ENCODE results near the gene SCFD2. TPM values are rescaled to one million over a fixed set of nuclear protein-coding genes. Genes with fewer than 3 reads are reported as not detected.
A peak's percentile ranks its signal among the peaks of the same experiment; 100 is the strongest.

SCFD2 gene
- total and polyA plus RNA-seq, 7 donors: 5.8 to 13.3 (median 11.2) TPM

DNA sequence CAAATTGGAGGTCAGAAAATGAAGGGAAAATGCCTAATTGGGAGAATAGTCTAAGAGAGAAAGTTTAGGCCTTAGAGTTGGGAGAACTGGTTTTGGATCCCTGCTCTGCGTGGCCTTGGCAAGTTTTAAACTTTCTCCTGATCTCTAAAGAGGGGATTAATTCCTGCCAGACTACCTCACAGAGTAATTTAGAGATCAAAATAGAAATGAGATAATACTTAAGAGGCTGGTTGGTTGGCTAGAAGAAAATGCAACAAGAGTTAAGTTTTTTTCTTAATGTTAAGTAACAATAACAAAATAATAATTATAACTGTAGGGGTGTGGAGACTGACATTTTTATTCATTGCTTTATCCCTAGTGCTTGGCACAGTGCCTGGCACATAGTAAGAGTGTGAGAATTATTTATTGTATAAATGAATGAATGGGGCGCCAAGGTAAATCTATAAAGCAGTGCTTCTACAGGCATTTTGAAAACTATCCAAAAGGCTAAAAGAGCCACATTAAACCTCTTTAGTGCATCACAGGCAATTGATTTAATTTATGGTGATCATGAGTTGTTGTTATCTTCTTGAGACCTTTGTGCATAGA is 343.3 kb downstream of the SCFD2 start:
- no peaks in the 10 kb centered on the region for H3K36me3 ChIP-seq (ENCODE audit: insufficient read depth in 1 of 2, low read depth in 1 of 2)
- TF ChIP-seq, protein P1, sequence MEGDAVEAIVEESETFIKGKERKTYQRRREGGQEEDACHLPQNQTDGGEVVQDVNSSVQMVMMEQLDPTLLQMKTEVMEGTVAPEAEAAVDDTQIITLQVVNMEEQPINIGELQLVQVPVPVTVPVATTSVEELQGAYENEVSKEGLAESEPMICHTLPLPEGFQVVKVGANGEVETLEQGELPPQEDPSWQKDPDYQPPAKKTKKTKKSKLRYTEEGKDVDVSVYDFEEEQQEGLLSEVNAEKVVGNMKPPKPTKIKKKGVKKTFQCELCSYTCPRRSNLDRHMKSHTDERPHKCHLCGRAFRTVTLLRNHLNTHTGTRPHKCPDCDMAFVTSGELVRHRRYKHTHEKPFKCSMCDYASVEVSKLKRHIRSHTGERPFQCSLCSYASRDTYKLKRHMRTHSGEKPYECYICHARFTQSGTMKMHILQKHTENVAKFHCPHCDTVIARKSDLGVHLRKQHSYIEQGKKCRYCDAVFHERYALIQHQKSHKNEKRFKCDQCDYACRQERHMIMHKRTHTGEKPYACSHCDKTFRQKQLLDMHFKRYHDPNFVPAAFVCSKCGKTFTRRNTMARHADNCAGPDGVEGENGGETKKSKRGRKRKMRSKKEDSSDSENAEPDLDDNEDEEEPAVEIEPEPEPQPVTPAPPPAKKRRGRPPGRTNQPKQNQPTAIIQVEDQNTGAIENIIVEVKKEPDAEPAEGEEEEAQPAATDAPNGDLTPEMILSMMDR (IDR thresholded peaks at IDR 0.05): no peak
- peaks cover 34% of the 10 kb centered on the region for H3K4me1 ChIP-seq
- intact Hi-C loops (cut with DNase I): no loop called here
- no peaks in the 10 kb centered on the region for H3K27me3 ChIP-seq (ENCODE audit: insufficient read depth in 3 of 3, low read length in 2 of 3)
- H3K27ac ChIP-seq: peak overlapping the region; percentile 44
- H3K4me3 ChIP-seq: no peak overlapping the region
- WGBS, 3 donors: 56 to 60% (median 58%) methylated on average over 2 of the region's 2 CpGs
- H3K9me3 ChIP-seq: no peaks in the 10 kb centered on the region
- peak in 2 of 4 donors; percentile 54 to 55 for ATAC-seq
- no peak for DNase-seq

DNA sequence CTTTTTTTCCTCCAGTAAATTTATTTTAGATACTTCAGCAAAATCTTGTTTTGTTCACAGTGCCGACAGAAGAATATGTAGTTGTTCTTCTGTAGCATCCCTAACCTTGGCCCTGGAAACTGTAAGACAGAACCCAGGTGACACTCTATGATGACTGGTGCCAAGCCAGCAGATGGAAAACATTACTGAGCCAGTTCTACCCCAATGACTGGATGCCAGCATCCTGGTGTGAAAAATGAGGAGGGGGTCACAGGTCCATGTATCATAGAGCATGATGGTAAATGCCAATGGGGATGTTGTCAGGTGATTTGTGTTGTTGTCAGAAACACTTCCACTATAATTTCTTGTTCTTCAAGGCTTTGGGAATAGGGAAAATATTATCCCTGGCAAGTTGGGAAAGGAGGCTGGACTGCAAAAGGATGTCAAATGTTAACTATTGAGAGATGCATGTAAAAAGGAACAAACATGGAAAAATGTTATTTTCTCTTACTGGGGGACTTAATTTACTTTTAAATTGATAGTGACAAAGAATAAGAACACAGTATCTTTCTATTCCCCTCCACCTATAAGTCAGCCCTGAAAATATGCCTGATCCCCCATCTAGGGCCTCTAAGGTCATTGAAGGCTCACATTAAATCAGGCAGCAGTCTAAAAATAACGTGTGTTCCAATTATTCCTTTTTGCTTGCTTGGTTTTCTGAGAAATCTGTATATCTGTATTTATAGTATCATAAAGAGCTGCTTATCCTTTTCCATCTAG is 343.9 kb downstream of the SCFD2 start:
- Histone ChIP-seq H3K4me1 (peaks cover 34% of the 10 kb centered on the region), H3K27ac (peak overlapping the region; percentile 44), H3K9me3 (no peaks in the 10 kb centered on the region), H3K4me3 (no peak overlapping the region), H3K27me3 (ENCODE audit: insufficient read depth in 3 of 3, low read length in 2 of 3) (no peaks in the 10 kb centered on the region), H3K36me3 (ENCODE audit: insufficient read depth in 1 of 2, low read depth in 1 of 2) (no peaks in the 10 kb centered on the region)
- WGBS, 3 donors: 29 to 59% (median 39%) methylated on average over 2 of the region's 2 CpGs
- TF ChIP-seq, protein P1 (IDR thresholded peaks at IDR 0.05): no peak
- intact Hi-C loops (cut with DNase I): no loop called here
- no peak for DNase-seq
- no peak for ATAC-seq

DNA sequence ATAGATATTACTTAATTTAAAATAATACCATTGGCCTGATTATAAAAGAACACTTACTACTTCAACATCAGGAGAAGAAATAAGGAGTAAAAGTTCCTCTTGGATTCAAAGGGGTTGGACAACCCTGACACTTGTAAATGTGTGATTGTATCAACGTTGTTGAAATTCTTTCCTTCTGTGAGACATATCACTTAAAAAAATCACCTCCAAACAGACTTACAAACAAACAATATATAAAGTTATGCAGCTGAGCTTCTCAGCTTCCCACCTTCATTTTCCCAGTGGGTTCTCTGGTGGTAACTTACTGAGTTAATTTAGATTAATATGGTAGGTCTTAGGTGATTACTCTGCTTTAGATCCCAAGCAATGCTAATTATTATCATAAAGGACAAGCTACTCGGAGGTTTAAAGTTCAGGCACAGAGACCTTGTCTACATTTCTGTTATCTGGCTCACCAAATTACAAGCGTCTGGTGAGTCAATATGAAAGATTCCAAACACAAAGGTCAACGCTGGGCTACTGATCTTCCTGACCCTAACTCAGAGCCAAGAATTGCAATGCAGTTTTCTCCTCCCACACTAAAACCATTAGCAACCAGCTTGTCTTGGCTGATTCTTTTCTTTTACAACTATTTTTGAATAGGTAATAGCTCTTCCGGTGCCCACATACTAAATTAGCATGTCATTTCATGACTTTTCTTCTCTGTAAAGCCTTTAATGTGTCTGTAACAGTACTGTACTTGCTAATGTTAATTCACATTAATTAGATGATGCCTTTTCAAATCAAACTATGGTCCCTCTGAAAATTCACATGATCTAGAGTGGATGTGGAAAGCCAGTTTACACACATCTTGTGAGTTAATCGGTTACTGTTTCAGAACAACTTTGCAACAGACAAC is 346.1 kb downstream of the SCFD2 start:
- Histone ChIP-seq H3K27ac (peak overlapping the region; percentile 33), H3K36me3 (ENCODE audit: insufficient read depth in 1 of 2, low read depth in 1 of 2) (no peaks in the 10 kb centered on the region), H3K27me3 (ENCODE audit: insufficient read depth in 3 of 3, low read length in 2 of 3) (no peaks in the 10 kb centered on the region), H3K4me1 (peaks cover 34% of the 10 kb centered on the region), H3K4me3 (no peak overlapping the region), H3K9me3 (no peaks in the 10 kb centered on the region)
- intact Hi-C loops (cut with DNase I): loop anchor here in 1 of 2 donors (5.0 to 10.0 kb wide), 4 partner anchors 178 to 1213 kb away; partner anchors contain the start of gene FIP1L1
- 27 to 48% (median 37%) methylated on average over 6 of the region's 6 CpGs for WGBS, 3 donors
- ATAC-seq (peak; percentile 68 to 86 (median 82)), DNase-seq (no peak)
- TF ChIP-seq, protein P1 (IDR thresholded peaks at IDR 0.05): no peak

DNA sequence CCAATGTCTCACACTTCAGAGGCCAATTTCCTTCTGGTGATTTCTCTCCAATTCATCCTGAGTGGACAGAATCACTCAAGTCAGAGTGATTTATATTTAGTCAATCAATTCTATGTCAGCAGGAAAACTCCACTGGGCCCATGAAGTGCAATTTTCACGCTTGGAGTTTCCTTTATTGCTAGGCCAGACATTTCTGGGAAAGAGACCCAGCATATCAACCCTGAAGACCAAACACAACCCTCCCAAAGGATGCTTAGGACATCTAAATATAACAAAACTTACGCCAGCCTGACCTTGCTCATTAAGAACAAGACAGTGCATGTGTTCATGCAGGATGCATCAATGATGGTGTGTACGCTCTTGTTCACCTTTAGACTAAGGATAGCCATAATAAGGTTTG is 347.4 kb downstream of the SCFD2 start:
- no peak overlapping the region for H3K4me3 ChIP-seq
- peaks cover 34% of the 10 kb centered on the region for H3K4me1 ChIP-seq
- no peaks in the 10 kb centered on the region for H3K36me3 ChIP-seq (ENCODE audit: insufficient read depth in 1 of 2, low read depth in 1 of 2)
- no peaks in the 10 kb centered on the region for H3K9me3 ChIP-seq
- DNase-seq: no peak
- ATAC-seq: no peak
- TF ChIP-seq, protein P1 (IDR thresholded peaks at IDR 0.05): no peak
- no peak overlapping the region for H3K27ac ChIP-seq
- H3K27me3 ChIP-seq (ENCODE audit: insufficient read depth in 3 of 3, low read length in 2 of 3): no peaks in the 10 kb centered on the region
- intact Hi-C loops (cut with DNase I): loop anchor here in 1 of 2 donors (5.0 to 10.0 kb wide), 4 partner anchors 179 to 1214 kb away; partner anchors contain the start of gene FIP1L1
- WGBS, 3 donors: 90 to 95% (median 93%) methylated on average over 3 of the region's 3 CpGs
